H1 (cell line): ENCODE results near the gene SEMA5B. TPM values are rescaled to one million over a fixed set of nuclear protein-coding genes. Genes with fewer than 3 reads are reported as not detected.

Source experiments
- CTCF ChIA-PET: fragments of 300-600 bp; sonication (Branson Sonifier 250); formaldehyde crosslinking; loops from one replicate; lab custom pipeline; 2021; ENCODE audit not compliant: partially characterized antibody; lab: Charles Lee
- POLR2A ChIA-PET: fragments of 300-600 bp; sonication (Branson Sonifier 250); formaldehyde crosslinking; loops from one replicate; lab custom pipeline; 2021; ENCODE audit warnings: inconsistent platforms; ENCODE audit not compliant: partially characterized antibody; lab: Charles Lee
- DNase-seq, 2 experiments: peaks; one replicate each; pipeline versions ENCODE4 v3.0.0 to v3.0.0-alpha.2; 2010 to 2022; ENCODE audit warnings: low spot score in 2 of 2, low read depth in 1 of 2, mixed read lengths in 1 of 2
- FAIRE-seq: peaks from 2 replicates; lab custom pipeline; 2011; peaks lifted over from hg19 to GRCh38; lab: Jason Lieb, UNC
- H2AFZ ChIP-seq: 2 replicates; pipeline ENCODE4 v1.8.1; 2012; ENCODE audit warnings: low read length, inconsistent platforms
- H2AK5ac ChIP-seq: 2 replicates; pipeline ENCODE4 v1.6.1; 2013; ENCODE audit warnings: low read depth, low read length
- H2BK120ac ChIP-seq: replicated peaks from 2 replicates; pipeline ENCODE3; 2013; ENCODE audit warnings: low read depth, low read length, inconsistent platforms
- H2BK12ac ChIP-seq: 2 replicates; pipeline ENCODE4 v1.6.1; 2013; ENCODE audit warnings: low read depth, low read length
- H2BK15ac ChIP-seq: 2 replicates; pipeline ENCODE4 v1.6.1; 2013; ENCODE audit warnings: low read length
- H2BK20ac ChIP-seq: 2 replicates; pipeline ENCODE4 v1.6.1; 2013; ENCODE audit warnings: low read length
- H2BK5ac ChIP-seq: 2 replicates; pipeline ENCODE4 v1.6.1; 2013; ENCODE audit warnings: low read depth, low read length
- H3K14ac ChIP-seq: 2 replicates; pipeline ENCODE4 v1.6.1; 2013; ENCODE audit warnings: inconsistent platforms; ENCODE audit not compliant: insufficient read length
- H3K18ac ChIP-seq: 2 replicates; pipeline ENCODE4 v1.6.1; 2013; ENCODE audit warnings: low read length; ENCODE audit errors: extremely low read depth
- H3K23ac ChIP-seq: 2 replicates; pipeline ENCODE4 v1.6.1; 2013; ENCODE audit warnings: inconsistent platforms; ENCODE audit not compliant: insufficient read length
- H3K23me2 ChIP-seq: 2 replicates; pipeline ENCODE4 v1.6.1; 2013; ENCODE audit warnings: low read depth, low read length
- H3K27ac ChIP-seq: 2 replicates; pipeline ENCODE4 v1.6.1; 2011; ENCODE audit warnings: low read depth, low read length, inconsistent platforms
- H3K27me3 ChIP-seq, 4 experiments: replicated peaks in 1 of 4; 1 replicate in 1 of 4; 2 replicates in 3 of 4; pipeline versions ENCODE4 v1.6.1 to v1.8.1; 2011 to 2013; ENCODE audit warnings: low read length in 3 of 4, mild to moderate bottlenecking in 3 of 4, inconsistent platforms in 2 of 4, mixed read lengths in 2 of 4, moderate library complexity in 1 of 4; ENCODE audit not compliant: control insufficient read depth in 3 of 4, insufficient read depth in 3 of 4; ENCODE audit errors: extremely low read depth in 1 of 4
- H3K36me3 ChIP-seq, 4 experiments: 2 replicates each; pipeline versions ENCODE4 v1.6.1 to v1.8.1; 2011 to 2013; ENCODE audit warnings: mild to moderate bottlenecking in 4 of 4, low read length in 3 of 4, moderate library complexity in 2 of 4, control low read depth in 1 of 4, inconsistent platforms in 1 of 4; ENCODE audit not compliant: insufficient read depth in 4 of 4, control insufficient read depth in 2 of 4
- H3K4ac ChIP-seq: replicated peaks from 2 replicates; pipeline ENCODE3; 2013; ENCODE audit warnings: low read length, low read depth, mixed read lengths, inconsistent platforms; ENCODE audit not compliant: insufficient read length
- H3K4me1 ChIP-seq, 4 experiments: replicated peaks in 1 of 4; 1 replicate in 1 of 4; 2 replicates in 3 of 4; pipeline versions ENCODE4 v1.6.1 to v1.8.1; 2011 to 2013; ENCODE audit warnings: low read length in 3 of 4, inconsistent platforms in 2 of 4, mixed read lengths in 1 of 4; ENCODE audit not compliant: insufficient read depth in 4 of 4, control insufficient read depth in 3 of 4
- H3K4me2 ChIP-seq, 2 experiments: 2 replicates each; pipeline versions ENCODE4 v1.6.1 to v1.8.1; 2011 to 2013; ENCODE audit warnings: low read depth in 2 of 2, low read length in 2 of 2, control low read depth in 1 of 2, inconsistent platforms in 1 of 2, mild to moderate bottlenecking in 1 of 2; ENCODE audit not compliant: insufficient read depth in 1 of 2
- H3K4me3 ChIP-seq, 4 experiments: fragments of 200-600, 300-600 bp in 1 of 4; sonication (generic), shearing (Covaris generic), sonication (Bioruptor Twin) in 1 of 4; 2 replicates each; pipeline versions ENCODE4 v1.5.1 to v1.8.1; 2011 to 2016; ENCODE audit warnings: low read length in 4 of 4, low read depth in 3 of 4, control low read depth in 2 of 4, inconsistent platforms in 2 of 4, mild to moderate bottlenecking in 2 of 4, mixed read lengths in 1 of 4, moderate library complexity in 1 of 4; ENCODE audit not compliant: insufficient read depth in 2 of 4; ENCODE audit errors: extremely low read depth in 1 of 4
- H3K56ac ChIP-seq: replicated peaks from 2 replicates; pipeline ENCODE3; 2013; ENCODE audit warnings: low read depth, mild to moderate bottlenecking, mixed read lengths, low read length, inconsistent platforms; ENCODE audit not compliant: insufficient read length
- H3K79me1 ChIP-seq: 2 replicates; pipeline ENCODE4 v1.6.1; 2013; ENCODE audit warnings: low read depth, low read length, control low read depth
- H3K79me2 ChIP-seq, 2 experiments: 2 replicates each; pipeline versions ENCODE4 v1.6.1 to v1.8.1; 2012 to 2013; ENCODE audit warnings: low read length in 2 of 2, mild to moderate bottlenecking in 2 of 2, inconsistent platforms in 1 of 2; ENCODE audit not compliant: insufficient read depth in 2 of 2, control insufficient read depth in 1 of 2
- H3K9ac ChIP-seq, 4 experiments: replicated peaks in 1 of 4; 1 replicate in 1 of 4; 2 replicates in 3 of 4; pipeline versions ENCODE4 v1.6.1 to v1.8.1; 2011 to 2013; ENCODE audit warnings: low read depth in 3 of 4, low read length in 3 of 4, control low read depth in 2 of 4, mild to moderate bottlenecking in 2 of 4, moderate library complexity in 2 of 4, inconsistent platforms in 1 of 4; ENCODE audit errors: extremely low read depth in 1 of 4
- H3K9me3 ChIP-seq, 2 experiments: 2 replicates each; pipeline versions ENCODE4 v1.6.1 to v1.8.1; 2012 to 2013; ENCODE audit warnings: mild to moderate bottlenecking in 2 of 2, moderate library complexity in 2 of 2, control low read depth in 1 of 2, inconsistent platforms in 1 of 2, low read depth in 1 of 2, low read length in 1 of 2, mixed read lengths in 1 of 2; ENCODE audit not compliant: insufficient read depth in 2 of 2
- H4K20me1 ChIP-seq, 2 experiments: replicated peaks in 1 of 2; 2 replicates each; pipeline versions ENCODE3 to v1.8.1; 2011 to 2013; ENCODE audit warnings: inconsistent platforms in 2 of 2, low read length in 2 of 2, mild to moderate bottlenecking in 1 of 2; ENCODE audit not compliant: insufficient read depth in 2 of 2, control insufficient read depth in 1 of 2
- H4K5ac ChIP-seq: 2 replicates; pipeline ENCODE4 v1.6.1; 2013; ENCODE audit warnings: low read length, low read depth, mixed read lengths, inconsistent platforms; ENCODE audit not compliant: insufficient read length
- H4K8ac ChIP-seq: 2 replicates; pipeline ENCODE4 v1.8.0; 2013; ENCODE audit warnings: mild to moderate bottlenecking, moderate library complexity, low read length, inconsistent platforms; ENCODE audit not compliant: insufficient read depth; ENCODE audit errors: extremely low read depth
- H4K91ac ChIP-seq: replicated peaks from 2 replicates; pipeline ENCODE3; 2013; ENCODE audit warnings: low read length, mixed read lengths, inconsistent platforms; ENCODE audit not compliant: insufficient read length
- CREB1 ChIP-seq: IDR thresholded peaks from 2 replicates; pipeline ENCODE4 v1.6.1; 2012; ENCODE audit warnings: inconsistent platforms
- FOSL1 ChIP-seq: IDR thresholded peaks from 2 replicates; pipeline ENCODE4 v1.6.1; 2011; ENCODE audit warnings: mild to moderate bottlenecking, low read depth, low read length, moderate library complexity; ENCODE audit not compliant: insufficient read depth
- GABPA ChIP-seq: IDR thresholded peaks from 2 replicates; pipeline ENCODE4 v1.6.1; 2011; ENCODE audit warnings: mild to moderate bottlenecking, low read length, moderate library complexity, borderline replicate concordance; ENCODE audit not compliant: insufficient read depth
- KDM5A ChIP-seq: fragments of 200-600 bp; IDR thresholded peaks from 2 replicates; pipeline ENCODE4 v1.7.1; 2012; ENCODE audit warnings: mild to moderate bottlenecking, low read length, inconsistent platforms, mixed read lengths
- PHF8 ChIP-seq: fragments of 200-600 bp; sonication (generic); conservative IDR thresholded peaks from 2 replicates; pipeline ENCODE4 v1.7.1; 2012; ENCODE audit warnings: low read depth, mild to moderate bottlenecking, inconsistent platforms, low read length, moderate library complexity
- RBBP5 ChIP-seq: IDR thresholded peaks from 2 replicates; pipeline ENCODE4 v1.7.1; 2012; ENCODE audit warnings: low read depth, mild to moderate bottlenecking, inconsistent platforms, low read length, moderate library complexity, borderline replicate concordance
- RNF2 ChIP-seq: fragments of 200-900, 300-1000 bp; sonication (generic); IDR thresholded peaks from 2 replicates; pipeline ENCODE4 v1.7.1; 2016; ENCODE audit warnings: borderline replicate concordance, low read depth, mild to moderate bottlenecking, antibody characterized with exemption, low read length; ENCODE audit not compliant: poor library complexity, severe bottlenecking; ENCODE audit errors: missing control alignments
- SIX5 ChIP-seq: IDR thresholded peaks from 2 replicates; pipeline ENCODE4 v1.6.1; 2011; ENCODE audit warnings: mild to moderate bottlenecking, low read depth, low read length
- WGBS, 2 experiments: shearing (Covaris generic) in 1 of 2; methylation state at CpG; one replicate each; pipeline versions ENCODE4 v1.1.6 to v1.1.7; 2013 to 2015; ENCODE audit warnings: low lambda C conversion rate in 2 of 2, mixed read lengths in 2 of 2, inconsistent platforms in 1 of 2, low coverage in 1 of 2, missing lambda C conversion rate in 1 of 2; ENCODE audit not compliant: insufficient replicate concordance in 2 of 2, insufficient coverage in 1 of 2, insufficient read length in 1 of 2; ENCODE audit errors: extremely low coverage in 1 of 2, missing lambda C conversion rate in 1 of 2; 5-methylcytosine and 5-hydroxymethylcytosine counted together
- polyA plus RNA-seq, 7 experiments: library from polyadenylated mRNA; depleted of rRNA in 3 of 7; stranded (reverse) in 5 of 7; unstranded in 2 of 7; fragments of >200 nt in 5 of 7; fragments of 200-250 nt in 2 of 7; gene quantifications; 1 replicate in 5 of 7; 2 replicates in 1 of 7; 4 replicates in 1 of 7; pipeline versions ENCODE4 v1.2.1 to v1.2.3, GENCODE V29; 2011 to 2013; ENCODE audit warnings: missing spikeins in 2 of 7, mixed read lengths in 2 of 7
- total RNA-seq: library from RNA; stranded (reverse); fragmentation: NEBNext Ultra II Directional; extraction: Animal tissue kit (Norgen Biotek cat#: 25700); gene quantifications from 2 replicates; pipeline ENCODE4 v1.2.1, GENCODE V29; 2021
- TF ChIP-seq, protein P1 (sequence below): IDR thresholded peaks from 2 replicates; pipeline ENCODE4 v1.6.1; 2012; ENCODE audit warnings: inconsistent platforms
- TF ChIP-seq, protein P2 (sequence below): IDR thresholded peaks from 2 replicates; pipeline ENCODE4 v1.6.1; 2011; ENCODE audit warnings: low read length, improper control_type of control experiment

The SEMA5B gene
- total and polyA plus RNA-seq, 2 of the 8 experiments (the other 6 are each of a cell fraction or from before 2014, with no cell fraction given): 13.1 to 22.4 TPM

DNA sequence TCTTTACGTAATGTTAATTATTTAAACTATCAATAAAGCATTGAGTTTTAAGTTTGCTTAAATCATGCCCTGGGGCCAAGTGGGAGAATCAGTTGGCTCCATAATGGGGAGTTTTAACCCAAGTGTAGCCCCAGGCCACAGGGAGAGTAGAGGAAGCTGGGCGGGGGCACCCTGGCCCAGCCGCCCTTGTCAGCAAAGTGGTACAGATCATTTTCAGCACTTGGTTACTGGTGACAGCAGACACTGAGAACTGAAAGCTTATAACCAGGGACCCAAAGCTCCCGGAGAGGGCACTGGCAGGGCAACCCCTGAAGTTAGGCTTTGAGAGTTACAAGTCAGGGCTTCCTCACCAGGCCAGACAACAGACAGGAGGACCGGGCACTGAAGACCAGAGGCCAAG, 90.6 kb downstream of the SEMA5B start:
- POLR2A ChIA-PET: interaction anchor here (1.3 kb wide), 1 partner anchor 143 kb away, joined by 3 read pairs; the partner anchor contains the start of gene HSPBAP1
- Histone ChIP-seq H3K79me2 (no peaks in the 10 kb centered on the region), H3K4me2 (no peak overlapping the region), H2BK20ac (no peak overlapping the region), H3K9me3 (no peaks in the 10 kb centered on the region), H4K91ac (no peak overlapping the region), H4K20me1 (peaks cover 0 to 2% of the 10 kb centered on the region in 2 experiments), H3K56ac (no peak overlapping the region), H3K27me3 (no peaks in the 10 kb centered on the region), H2AFZ (no peak overlapping the region), H2BK5ac (no peak overlapping the region), H3K79me1 (no peaks in the 10 kb centered on the region; the same call in 1 of the 2 replicates), H3K14ac (no peak overlapping the region), H3K27ac (no peak overlapping the region), H3K4ac (no peak overlapping the region), H2BK120ac (no peak overlapping the region), H3K18ac (no peak overlapping the region), H3K23ac (no peak overlapping the region), H3K4me1 (no peaks in the 10 kb centered on the region; a peak in 1 of 7 replicates), H3K9ac (no peak overlapping the region), H4K8ac (no peak overlapping the region), H2AK5ac (no peak overlapping the region), H3K36me3 (no peaks in the 10 kb centered on the region), H4K5ac (no peak overlapping the region), H2BK12ac (no peak overlapping the region), H2BK15ac (no peak overlapping the region), H3K4me3 (no peak overlapping the region), H3K23me2 (no peaks in the 10 kb centered on the region; the same call in 1 of the 2 replicates)
- CTCF ChIA-PET: interaction anchor here (1.0 to 2.7 kb wide), 8 partner anchors 10 to 130 kb away, joined by 3 to 9 read pairs (median 5); partner anchors contain the start of gene PDIA5
- no peak for FAIRE-seq
- DNase-seq: no peak
- WGBS, 2 experiments: 93% methylated on average over 5 of the region's 5 CpGs; no CpG with 5 or more reads in 1 of the 2 experiments
- no peak for TF ChIP-seq KDM5A
- no peak for TF ChIP-seq RNF2
- no peak for TF ChIP-seq FOSL1
- no peak for TF ChIP-seq PHF8
- TF ChIP-seq SIX5: no peak
- TF ChIP-seq, protein P1, sequence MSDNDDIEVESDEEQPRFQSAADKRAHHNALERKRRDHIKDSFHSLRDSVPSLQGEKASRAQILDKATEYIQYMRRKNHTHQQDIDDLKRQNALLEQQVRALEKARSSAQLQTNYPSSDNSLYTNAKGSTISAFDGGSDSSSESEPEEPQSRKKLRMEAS: no peak
- TF ChIP-seq RBBP5: no peak
- TF ChIP-seq, protein P2, sequence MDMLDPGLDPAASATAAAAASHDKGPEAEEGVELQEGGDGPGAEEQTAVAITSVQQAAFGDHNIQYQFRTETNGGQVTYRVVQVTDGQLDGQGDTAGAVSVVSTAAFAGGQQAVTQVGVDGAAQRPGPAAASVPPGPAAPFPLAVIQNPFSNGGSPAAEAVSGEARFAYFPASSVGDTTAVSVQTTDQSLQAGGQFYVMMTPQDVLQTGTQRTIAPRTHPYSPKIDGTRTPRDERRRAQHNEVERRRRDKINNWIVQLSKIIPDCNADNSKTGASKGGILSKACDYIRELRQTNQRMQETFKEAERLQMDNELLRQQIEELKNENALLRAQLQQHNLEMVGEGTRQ: no peak
- no peak for TF ChIP-seq GABPA
- no peak for TF ChIP-seq CREB1
